Body of pancreas (tissue), 4 donors: ENCODE results near the gene CNTF.

Experiments
- POLR2A ChIP-seq, 3 donors: fragments of 450-650 bp; IDR thresholded peaks; one replicate each; pipeline ENCODE4 v1.6.1; 2016; ENCODE audit warnings: antibody characterized with exemption in 3 of 3, mild to moderate bottlenecking in 2 of 3
- TF ChIP-seq, protein P1 (sequence below), 7 experiments: fragments of 450-650 bp in 4 of 7; fragments of 200-600 bp in 3 of 7; sonication (generic) in 3 of 7; IDR thresholded peaks; one replicate each; pipeline ENCODE4 v1.5.1; 2016 to 2019; ENCODE audit warnings: antibody characterized with exemption in 7 of 7

- TF ChIP-seq, protein P1, sequence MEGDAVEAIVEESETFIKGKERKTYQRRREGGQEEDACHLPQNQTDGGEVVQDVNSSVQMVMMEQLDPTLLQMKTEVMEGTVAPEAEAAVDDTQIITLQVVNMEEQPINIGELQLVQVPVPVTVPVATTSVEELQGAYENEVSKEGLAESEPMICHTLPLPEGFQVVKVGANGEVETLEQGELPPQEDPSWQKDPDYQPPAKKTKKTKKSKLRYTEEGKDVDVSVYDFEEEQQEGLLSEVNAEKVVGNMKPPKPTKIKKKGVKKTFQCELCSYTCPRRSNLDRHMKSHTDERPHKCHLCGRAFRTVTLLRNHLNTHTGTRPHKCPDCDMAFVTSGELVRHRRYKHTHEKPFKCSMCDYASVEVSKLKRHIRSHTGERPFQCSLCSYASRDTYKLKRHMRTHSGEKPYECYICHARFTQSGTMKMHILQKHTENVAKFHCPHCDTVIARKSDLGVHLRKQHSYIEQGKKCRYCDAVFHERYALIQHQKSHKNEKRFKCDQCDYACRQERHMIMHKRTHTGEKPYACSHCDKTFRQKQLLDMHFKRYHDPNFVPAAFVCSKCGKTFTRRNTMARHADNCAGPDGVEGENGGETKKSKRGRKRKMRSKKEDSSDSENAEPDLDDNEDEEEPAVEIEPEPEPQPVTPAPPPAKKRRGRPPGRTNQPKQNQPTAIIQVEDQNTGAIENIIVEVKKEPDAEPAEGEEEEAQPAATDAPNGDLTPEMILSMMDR (IDR thresholded peaks at IDR 0.05) = peak in 3 of 7 experiments; percentile 14 to 27 (median 22)
- TF ChIP-seq POLR2A (IDR thresholded peaks at IDR 0.05) = no peak
These were observed 4.4 kb upstream of the CNTF start for GRCh38 chr11:58617976-58618557.
